GM23338 (cell line): ENCODE data around the gene SP9. TPM values are rescaled to one million over a fixed set of nuclear protein-coding genes. Genes with fewer than 3 reads are reported as not detected.

Experiments used
- ATAC-seq: fragments of 200-7000 bp; cut with Tn5 transposase; 3 replicates; pipeline ENCODE4 v1.9.1; 2020
- DNase-seq: peaks from one replicate; pipeline ENCODE4 v3.0.0-alpha.2; 2015; ENCODE audit warnings: low spot score
- H2AFZ ChIP-seq: fragments of 200-600 bp; sonication (generic); 2 replicates; pipeline ENCODE4 v1.8.0; 2016; ENCODE audit warnings: antibody characterized with exemption, mild to moderate bottlenecking, moderate library complexity
- H3F3A ChIP-seq: fragments of 200-600 bp; sonication (generic); replicated peaks from 2 replicates; pipeline ENCODE4 v1.8.0; 2017; ENCODE audit warnings: antibody characterized with exemption, mixed run types, low read depth
- H3K27ac ChIP-seq: fragments of 200-600 bp; sonication (generic); 2 replicates; pipeline ENCODE4 v1.6.1; 2016; ENCODE audit warnings: low read depth
- H3K27me3 ChIP-seq: fragments of 200-600 bp; sonication (generic); 2 replicates; pipeline ENCODE4 v1.8.0; 2016; ENCODE audit warnings: mild to moderate bottlenecking, mixed run types, moderate library complexity; ENCODE audit not compliant: insufficient read depth
- H3K36me3 ChIP-seq: fragments of 200-600 bp; sonication (generic); 2 replicates; pipeline ENCODE4 v1.8.0; 2016; ENCODE audit warnings: mild to moderate bottlenecking; ENCODE audit not compliant: insufficient read depth
- H3K4me1 ChIP-seq: fragments of 200-600 bp; sonication (generic); 2 replicates; pipeline ENCODE4 v1.8.0; 2016; ENCODE audit warnings: mild to moderate bottlenecking, moderate library complexity; ENCODE audit not compliant: insufficient read depth
- H3K4me2 ChIP-seq: fragments of 200-600 bp; sonication (generic); 2 replicates; pipeline ENCODE4 v1.7.1; 2017; ENCODE audit warnings: mixed run types
- H3K4me3 ChIP-seq: fragments of 200-600 bp; sonication (generic); 2 replicates; pipeline ENCODE4 v1.6.1; 2016; ENCODE audit warnings: mixed run types
- H3K79me2 ChIP-seq: fragments of 200-600 bp; sonication (generic); replicated peaks from 2 replicates; pipeline ENCODE4 v1.8.0; 2017; ENCODE audit warnings: mild to moderate bottlenecking; ENCODE audit not compliant: insufficient read depth
- H3K9me2 ChIP-seq: fragments of 200-600 bp; sonication (generic); 2 replicates; pipeline ENCODE4 v1.8.0; 2017; ENCODE audit not compliant: insufficient read depth
- H4K20me1 ChIP-seq: fragments of 200-600 bp; sonication (generic); replicated peaks from 2 replicates; pipeline ENCODE4 v1.8.0; 2017; ENCODE audit warnings: mild to moderate bottlenecking; ENCODE audit not compliant: insufficient read depth
- H3K27ac Mint-ChIP-seq: 2 replicates; pipeline ENCODE4 v1.8.0; 2020; ENCODE audit warnings: inconsistent platforms, mild to moderate bottlenecking, moderate library complexity, mixed read lengths
- H3K27me3 Mint-ChIP-seq: 3 replicates; pipeline ENCODE4 v1.8.0; 2022; ENCODE audit warnings: low read depth, mild to moderate bottlenecking, moderate library complexity, mixed read lengths, inconsistent platforms; ENCODE audit not compliant: insufficient read depth, poor library complexity
- H3K36me3 Mint-ChIP-seq: 3 replicates; pipeline ENCODE4 v1.8.0; 2021; ENCODE audit warnings: low read depth, mild to moderate bottlenecking, inconsistent platforms, moderate library complexity, mixed read lengths
- H3K4me1 Mint-ChIP-seq: 3 replicates; pipeline ENCODE4 v1.8.0; 2020; ENCODE audit warnings: mild to moderate bottlenecking, inconsistent platforms, mixed read lengths
- H3K4me3 Mint-ChIP-seq: 3 replicates; pipeline ENCODE4 v1.8.0; 2021; ENCODE audit warnings: moderate library complexity, mild to moderate bottlenecking, inconsistent platforms, mixed read lengths
- H3K9me3 Mint-ChIP-seq: 3 replicates; pipeline ENCODE4 v1.8.0; 2020; ENCODE audit warnings: moderate library complexity, mild to moderate bottlenecking, inconsistent platforms, mixed read lengths
- CREB1 ChIP-seq: fragments of 250-450 bp; sonication (Bioruptor Pico); IDR thresholded peaks from 2 replicates; pipeline ENCODE4 v1.5.0; 2020; ENCODE audit warnings: low read depth, mild to moderate bottlenecking, moderate library complexity
- CTCF ChIP-seq, 2 experiments: fragments of 200-600 bp in 1 of 2; sonication (generic) in 1 of 2; conservative IDR thresholded peaks; 2 replicates each; pipeline versions ENCODE4 v1.5.1 to v1.6.1; 2016 to 2017; ENCODE audit warnings: antibody characterized with exemption in 2 of 2, low read depth in 2 of 2, mild to moderate bottlenecking in 2 of 2, moderate library complexity in 1 of 2
- EZH2 ChIP-seq: fragments of 200-600 bp; sonication (generic); IDR thresholded peaks from one replicate; pipeline ENCODE4 v1.8.0; 2017; ENCODE audit warnings: antibody characterized with exemption, mild to moderate bottlenecking, low read depth; ENCODE audit not compliant: unreplicated experiment
- ZNF331 ChIP-seq: fragments of 250-450 bp; sonication (Bioruptor Pico); IDR thresholded peaks from 2 replicates; pipeline ENCODE4 v1.5.0; 2020; ENCODE audit warnings: low read depth, mild to moderate bottlenecking, moderate library complexity
- ZNF462 ChIP-seq: fragments of 250-450 bp; sonication (Bioruptor Pico); IDR thresholded peaks from 2 replicates; pipeline ENCODE4 v1.5.0; 2020; ENCODE audit warnings: mild to moderate bottlenecking, moderate library complexity
- polyA plus RNA-seq: library from polyadenylated mRNA; unstranded; fragments of >200 nt; fragmentation: Nextera tagmentation; extraction: Ambion mirVana; gene quantifications from 2 replicates; pipeline ENCODE4 v1.2.1, GENCODE V29; 2016
- total RNA-seq: library from RNA; depleted of rRNA; stranded (reverse); fragments of >200 nt; shearing (Covaris generic); gene quantifications from 2 replicates; pipeline ENCODE4 v1.2.3, GENCODE V29; 2014

SP9 gene
- total and polyA plus RNA-seq, 2 experiments from 2014 or later: 0.49 TPM; not detected in 1

- Mint-ChIP-seq H3K27ac (no peak overlapping the region), H3K9me3 (peaks cover 2% of the 10 kb centered on the region; the same call in 1 of the 3 replicates), H3K27me3 (peaks cover 55% of the 10 kb centered on the region), H3K4me3 (peak overlapping the region; percentile 72; the same call in 2 of the 3 replicates), H3K36me3 (peaks cover 11% of the 10 kb centered on the region), H3K4me1 (peaks cover 44% of the 10 kb centered on the region)
- H3K79me2 ChIP-seq: no peaks in the 10 kb centered on the region
- TF ChIP-seq CREB1 (CRISPR knock-in tag) (no peak), EZH2 (peak; percentile 32), ZNF462 (no peak), CTCF (conservative IDR thresholded peaks at IDR 0.05; ENCODE audit: low read depth in 2 of 2) (peak; percentile 61 to 77), ZNF331 (no peak)
- H2AFZ ChIP-seq: no peak overlapping the region
- no peaks in the 10 kb centered on the region for H3K36me3 ChIP-seq
- peaks cover 63% of the 10 kb centered on the region for H3K27me3 ChIP-seq
- no peaks in the 10 kb centered on the region for H3K9me2 ChIP-seq
- 0 out of 2 replicates have a peak, but pooled peaks cover 6% of the 10 kb centered on the region for H3F3A ChIP-seq
- H3K4me2 ChIP-seq: peak overlapping the region; percentile 86
- H3K4me1 ChIP-seq: peaks cover 43% of the 10 kb centered on the region
- ATAC-seq (no peak; the same call in 2 of the 3 replicates), DNase-seq (peak; percentile 75)
- H3K27ac ChIP-seq: no peak overlapping the region
- peak overlapping the region; percentile 66 for H3K4me3 ChIP-seq
- H4K20me1 ChIP-seq: no peaks in the 10 kb centered on the region
These were observed 10.1 kb downstream of the SP9 start for GRCh38 chr2:174344716-174345461.
